HG02943 (cell line): ENCODE measurements around the gene USPL1.
A peak's percentile ranks its signal among the peaks of the same experiment; 100 is the strongest.
"Not testable (repeated sequence)": the region's sequence is repeated elsewhere in the genome, so short reads cannot be mapped to it uniquely, and the experiment has no call there.

Source experiments
- ATAC-seq: cut with Tn5 transposase; IDR thresholded peaks from one replicate; pipeline ENCODE4 v1.9.1; 2021; ENCODE audit warnings: mild to moderate bottlenecking, low read depth, moderate library complexity; ENCODE audit not compliant: unreplicated experiment

Gene USPL1

DNA sequence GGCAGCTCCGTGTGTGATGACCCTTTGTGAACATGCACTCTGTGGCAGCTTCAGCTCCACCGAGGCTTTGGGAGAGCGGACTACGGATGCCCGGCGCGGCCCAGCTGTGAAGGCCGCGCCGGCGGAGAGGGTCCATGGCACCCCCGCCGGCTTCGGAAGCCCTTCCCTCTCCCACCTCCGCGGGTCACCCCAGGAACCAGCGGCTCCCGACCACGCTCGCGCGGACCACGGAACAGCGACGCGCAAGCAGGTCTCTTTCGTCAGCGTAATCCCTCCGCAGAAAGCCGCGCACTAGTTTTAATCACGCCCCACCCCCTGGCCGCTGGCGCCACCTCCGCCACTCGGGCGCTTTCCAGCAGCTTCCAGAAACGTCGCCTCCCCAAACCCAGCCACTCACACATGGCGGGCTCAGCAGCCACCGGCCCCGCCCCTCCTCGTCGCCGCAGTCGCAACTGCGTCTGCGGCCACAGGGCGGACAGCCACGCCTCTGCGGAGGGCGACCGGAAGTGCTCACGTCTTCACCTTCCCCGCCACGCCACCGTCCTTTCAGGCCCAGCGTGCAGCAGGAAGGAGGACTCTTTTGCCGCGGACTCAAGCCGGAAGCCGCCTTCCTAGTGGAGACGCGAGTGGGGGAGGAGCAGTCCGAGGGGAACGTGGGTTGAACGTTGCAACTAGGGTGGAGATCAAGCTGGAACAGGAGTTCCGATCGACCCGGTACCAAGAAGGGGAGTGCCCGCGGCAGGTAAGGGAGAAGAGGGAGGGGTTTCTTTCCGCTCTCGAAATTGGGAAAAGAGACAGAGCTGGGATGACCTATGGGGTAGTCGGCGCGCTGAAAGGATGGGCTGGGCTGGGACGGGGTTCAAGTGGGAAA lies at the start of gene USPL1:
USPL1 (plus strand) TSS at position 606 of the 871 bp plus-strand sequence. CDS start 3,221 bp downstream, outside the sequence.
- peak; percentile 81 for ATAC-seq

DNA sequence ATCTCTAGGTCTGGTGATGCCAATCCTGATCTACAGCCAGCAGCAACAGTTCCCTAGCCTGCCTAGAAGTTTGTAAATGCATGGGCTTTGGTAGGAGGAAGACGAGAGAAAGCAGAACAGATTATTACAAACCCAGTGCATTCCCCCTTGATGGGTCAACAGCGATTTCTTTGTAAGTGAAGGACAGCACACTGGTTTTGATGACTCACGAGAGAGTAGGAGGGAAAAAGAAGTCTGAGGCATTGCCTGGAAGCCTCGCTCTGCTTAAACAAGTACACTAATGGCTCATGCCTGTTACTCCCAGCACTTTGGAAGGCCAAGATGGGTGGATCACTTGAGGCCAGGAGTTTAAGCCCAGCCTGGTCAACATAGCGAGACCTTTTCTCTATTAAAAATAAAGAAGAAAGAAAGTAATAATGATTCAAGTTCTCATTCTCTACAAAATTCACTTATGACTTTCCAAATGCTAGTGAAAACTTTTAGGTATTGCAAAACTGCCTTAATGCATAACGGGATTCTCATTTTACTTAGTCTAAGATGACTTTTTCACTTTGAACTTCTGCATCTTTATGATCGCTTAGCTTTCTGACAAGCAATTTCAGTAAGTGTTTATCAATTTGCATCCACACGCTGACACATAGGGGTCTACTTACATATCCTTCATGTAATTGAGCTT lies 47.7 kb upstream of the USPL1 start:
- ATAC-seq: no peak

DNA sequence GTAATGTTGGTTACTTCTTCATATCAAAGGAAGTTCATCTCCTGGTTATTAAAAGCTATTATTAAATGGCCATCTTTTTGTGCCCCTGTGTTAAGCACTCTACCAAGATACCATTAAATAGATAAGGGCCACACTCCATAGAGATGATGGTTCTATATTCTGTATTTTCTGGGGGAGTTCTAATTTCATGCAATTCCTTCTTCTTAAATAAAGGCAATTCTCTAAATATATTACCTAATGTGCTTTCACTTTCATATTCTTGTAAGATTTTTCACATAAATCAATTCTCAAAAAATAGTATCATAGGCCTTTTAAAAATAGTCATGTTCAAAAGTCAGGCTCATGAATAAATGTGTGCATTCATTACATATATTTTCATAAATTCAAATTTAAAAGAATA lies 47.0 kb upstream of the USPL1 start:
- ATAC-seq: no peak

DNA sequence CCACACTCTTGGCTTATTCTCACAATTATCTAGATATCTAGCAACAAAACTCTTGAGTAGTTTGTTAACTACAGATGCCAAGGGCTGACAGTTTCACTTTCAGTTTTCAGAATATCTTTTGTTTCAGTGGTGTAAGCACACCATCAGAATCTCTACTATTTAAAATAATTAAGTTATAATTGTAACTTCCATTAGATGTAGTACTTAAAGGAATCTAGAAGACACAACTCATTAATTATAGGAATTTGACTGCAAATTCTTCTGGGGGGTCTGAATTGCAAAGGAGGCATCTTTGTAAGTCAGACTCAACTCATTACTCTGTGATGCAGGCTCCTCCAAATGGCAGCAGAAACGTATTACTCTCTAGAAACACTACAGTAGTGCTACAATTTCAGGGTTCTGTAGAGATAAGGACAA lies 44.9 kb upstream of the USPL1 start:
- peak; percentile 82 for ATAC-seq

DNA sequence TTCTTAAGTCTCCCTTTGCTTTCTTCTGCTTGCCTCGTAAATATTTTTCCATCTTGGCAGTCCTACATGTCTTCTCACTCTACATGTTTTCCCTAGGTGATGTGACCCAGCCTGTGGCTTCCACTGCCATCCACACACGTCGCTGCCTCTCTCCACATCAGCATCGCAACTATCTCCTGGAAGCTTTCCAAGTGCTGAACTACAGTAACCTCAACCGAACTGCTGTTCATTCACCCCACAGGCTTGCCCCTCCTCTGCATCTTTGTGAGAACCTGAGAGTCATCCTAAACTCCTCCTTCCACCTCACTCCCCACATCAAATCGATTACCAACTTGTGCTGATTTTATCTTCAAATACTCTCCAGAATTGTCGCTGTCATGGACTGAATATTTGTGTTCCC lies 41.2 kb upstream of the USPL1 start:
- ATAC-seq: no peak

DNA sequence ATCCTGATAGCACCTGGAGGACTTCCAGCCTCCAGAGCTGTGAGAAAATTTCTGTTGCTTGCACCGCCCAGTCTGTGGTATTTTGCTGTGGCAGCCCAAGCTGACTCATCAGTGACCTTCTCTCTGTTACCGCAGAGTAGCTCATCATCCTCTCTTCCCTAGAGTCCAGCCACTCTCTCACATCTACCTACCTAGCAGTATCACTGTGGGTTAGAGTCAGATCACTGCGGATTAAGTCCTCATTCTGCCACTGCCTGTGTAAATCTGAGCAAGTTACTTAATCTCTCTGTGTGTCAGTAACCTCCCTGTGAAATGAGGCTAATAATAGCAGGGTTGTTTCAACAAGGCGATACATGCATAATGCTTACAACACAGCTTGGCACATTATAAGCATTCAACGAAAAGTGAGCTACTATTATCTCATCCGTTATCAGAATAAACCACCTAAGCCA lies 40.3 kb upstream of the USPL1 start:
- peak; percentile 53 for ATAC-seq

DNA sequence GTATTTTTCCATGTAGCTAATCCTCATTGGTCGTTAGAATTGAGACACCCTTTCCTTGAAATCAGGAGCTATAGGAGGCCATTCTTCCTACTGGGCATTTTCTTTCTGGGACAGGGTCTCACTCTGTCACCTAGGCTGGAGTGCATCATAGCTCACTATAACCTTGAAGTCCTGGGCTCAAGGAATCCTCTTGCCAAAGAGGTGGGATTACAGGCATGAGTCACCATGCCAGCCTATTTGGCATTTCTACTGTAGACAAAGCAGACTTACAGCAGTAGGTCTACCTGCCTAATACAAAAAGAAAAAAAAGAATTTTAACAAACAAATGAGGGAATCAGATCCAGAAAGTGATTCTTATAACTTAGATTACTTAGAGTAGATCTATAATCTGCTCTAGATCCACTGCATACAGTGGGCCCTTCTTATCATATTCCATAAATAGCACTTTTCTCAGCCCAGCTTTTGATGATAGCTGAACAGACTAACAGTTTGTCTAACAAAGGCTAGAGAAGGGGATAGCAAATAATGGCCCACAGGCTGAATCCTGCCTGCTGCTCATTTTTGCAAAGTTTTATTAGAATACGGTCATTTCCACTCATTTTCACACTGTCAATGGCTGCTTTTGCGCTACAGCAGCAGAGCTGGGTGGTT lies 36.7 kb upstream of the USPL1 start:
- ATAC-seq: no peak

DNA sequence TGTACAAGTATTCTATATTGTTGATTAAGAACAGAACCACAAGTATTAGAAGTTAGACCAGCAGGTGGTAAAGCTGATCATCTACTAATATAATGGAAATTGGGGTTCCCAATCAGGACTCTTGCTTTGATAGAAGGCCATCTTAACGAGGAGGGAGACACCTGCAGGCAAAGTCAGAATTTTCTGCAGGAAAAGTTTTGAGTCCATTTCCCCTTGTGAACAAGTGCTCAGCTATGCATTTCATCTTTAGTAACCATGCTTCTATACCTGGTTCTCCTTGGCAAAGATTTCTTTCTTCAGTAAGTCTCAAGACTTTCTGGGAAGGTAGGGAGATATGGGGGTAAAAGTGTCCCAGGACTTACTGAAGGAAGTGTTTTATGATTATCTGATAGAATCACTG lies 36.1 kb upstream of the USPL1 start:
- ATAC-seq: no peak

DNA sequence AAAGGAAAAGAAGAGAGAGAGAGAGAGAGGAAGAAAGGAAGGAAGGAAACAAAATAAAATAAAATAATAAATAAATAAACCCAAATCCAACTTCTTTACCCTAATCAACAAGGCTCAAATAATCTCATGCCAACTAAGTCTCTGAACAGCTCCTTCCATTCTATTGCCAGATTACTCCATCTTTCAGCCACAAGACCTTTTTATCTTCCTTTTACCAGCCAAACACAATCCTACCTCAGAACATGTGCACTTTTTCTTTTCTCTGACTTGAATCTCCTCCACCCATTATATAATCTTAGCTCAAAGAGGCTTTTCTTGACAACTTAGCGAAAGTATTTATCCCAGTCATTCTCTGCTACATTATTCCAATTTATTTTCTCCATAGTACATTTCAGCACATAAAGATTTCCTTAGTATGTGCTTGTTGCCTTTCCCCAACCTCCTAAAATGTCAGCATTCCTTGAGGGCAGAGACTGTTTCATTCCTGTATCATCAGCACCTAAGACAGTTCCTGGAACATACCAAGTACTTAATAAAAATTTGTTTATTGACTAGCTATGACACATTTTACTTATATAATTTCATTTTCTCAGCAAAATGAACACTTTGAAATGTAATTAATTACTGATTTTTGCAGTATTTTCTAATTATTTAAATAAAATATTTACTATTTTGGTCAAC lies 33.5 kb upstream of the USPL1 start:
- no peak for ATAC-seq

DNA sequence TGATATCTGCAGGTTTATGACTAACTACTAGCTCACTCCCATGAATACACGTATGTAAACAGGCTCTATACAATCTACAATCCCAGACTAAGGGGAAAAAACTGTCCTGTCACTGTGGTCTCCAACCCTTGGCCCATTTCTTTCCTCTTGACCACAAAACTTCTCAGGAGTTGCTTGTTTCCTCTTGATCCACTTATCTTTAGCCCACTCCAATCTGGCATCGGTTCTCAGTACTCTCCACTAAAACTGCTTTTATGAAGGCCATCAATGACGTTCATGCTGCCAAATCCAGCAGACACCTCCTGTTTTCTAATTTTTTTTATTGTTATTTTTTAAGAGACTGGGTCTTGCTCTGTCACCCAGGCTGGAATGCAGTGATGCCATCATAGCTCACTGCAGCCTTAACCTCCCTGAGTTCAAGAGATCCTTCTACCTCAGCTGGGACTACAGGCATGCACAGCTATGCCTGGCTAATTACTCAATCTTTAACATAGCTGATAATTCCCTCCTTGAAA lies 31.9 kb upstream of the USPL1 start:
- no peak for ATAC-seq

DNA sequence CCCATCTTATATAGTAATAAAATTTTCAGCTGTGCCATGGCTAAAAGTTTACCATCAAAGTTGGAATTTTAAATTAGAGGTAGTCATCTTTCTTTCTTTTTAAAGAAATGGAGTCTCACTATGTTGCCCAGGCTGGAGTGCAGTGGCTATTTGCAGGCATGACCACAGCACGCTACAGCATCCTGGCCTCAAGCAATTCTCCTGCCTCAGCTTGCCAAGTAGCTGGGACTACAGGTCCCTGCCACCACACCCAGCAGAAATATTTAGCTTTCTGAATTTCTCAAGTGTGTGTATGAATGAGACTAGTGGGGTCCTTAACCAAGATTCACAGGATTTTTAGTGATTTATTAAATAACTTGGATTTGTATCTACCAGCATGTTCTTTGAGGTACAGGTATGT lies 30.5 kb upstream of the USPL1 start:
- ATAC-seq: no peak

DNA sequence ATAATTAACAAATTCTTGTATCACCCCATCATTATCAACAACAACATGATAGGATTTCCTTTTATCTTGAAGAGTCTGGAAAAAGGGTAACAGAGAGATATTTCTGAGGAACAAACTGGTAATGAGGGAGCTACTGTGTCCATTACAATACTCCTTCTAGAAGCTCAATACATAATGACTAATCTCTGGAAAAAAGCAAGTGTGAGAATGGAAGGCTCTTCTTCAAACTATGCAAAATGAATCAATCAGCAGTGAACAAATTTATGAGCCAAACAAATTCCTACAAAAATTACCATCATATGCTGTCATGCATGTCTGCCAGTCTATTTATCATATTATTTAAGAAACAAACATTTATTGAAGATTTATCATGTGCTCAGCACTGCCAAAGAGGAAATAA lies 30.0 kb upstream of the USPL1 start:
- ATAC-seq: no peak

DNA sequence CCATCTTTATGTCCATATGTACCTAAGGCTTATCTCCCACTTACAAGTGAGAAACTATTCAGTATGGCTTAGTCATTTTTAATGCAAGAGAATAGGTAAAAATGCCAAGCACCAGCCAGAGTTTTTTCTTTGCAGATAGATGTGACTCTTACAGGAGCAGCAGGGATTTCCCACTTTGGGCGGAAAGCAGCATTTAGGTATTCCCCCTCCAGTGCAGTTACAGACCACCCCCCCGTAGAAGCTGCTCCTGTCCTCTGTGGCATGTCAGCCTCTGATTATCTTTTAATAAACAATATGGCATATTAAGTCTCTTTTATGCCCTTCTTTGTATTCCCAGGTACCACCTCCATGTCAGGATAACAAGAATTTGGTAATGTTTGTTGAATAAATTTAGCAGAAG lies 24.7 kb upstream of the USPL1 start:
- ATAC-seq: no peak

DNA sequence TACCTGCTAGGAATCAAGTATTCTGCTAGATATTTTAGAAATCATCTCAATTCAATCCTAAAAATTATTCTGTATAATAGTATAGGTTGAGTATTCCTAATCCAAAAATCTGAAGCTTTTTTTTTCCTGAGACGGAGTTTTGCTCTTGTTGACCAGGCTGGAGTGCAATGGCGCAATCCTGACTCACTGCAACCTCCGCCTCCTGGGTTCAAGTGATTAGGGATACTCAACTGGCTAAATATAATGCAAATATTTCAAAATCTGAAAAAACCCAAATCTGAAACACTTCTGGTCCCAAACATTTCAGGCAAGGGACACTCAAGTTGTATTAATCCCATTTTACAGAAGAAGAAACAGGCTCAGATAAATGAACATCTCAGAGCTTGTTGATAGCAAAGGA lies 17.2 kb upstream of the USPL1 start:
- no peak for ATAC-seq

DNA sequence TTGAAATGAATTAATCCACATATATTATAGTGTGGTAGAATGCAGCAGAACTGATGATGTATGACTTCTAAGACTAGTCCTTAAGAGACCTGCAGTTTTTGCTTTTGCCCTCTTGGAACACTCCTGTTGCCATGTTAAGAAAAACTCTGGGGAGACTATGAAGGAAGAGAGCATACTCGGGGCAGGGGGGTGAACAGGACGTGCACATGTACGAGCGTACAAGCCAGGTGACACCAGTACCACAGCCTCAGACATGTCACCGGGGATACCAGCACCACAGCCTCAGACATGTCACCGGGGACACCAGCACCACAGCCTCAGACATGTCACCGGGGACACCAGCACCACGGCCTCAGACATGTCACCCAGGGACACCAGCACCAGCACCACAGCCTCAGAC lies 15.9 kb upstream of the USPL1 start:
- ATAC-seq: no peak

DNA sequence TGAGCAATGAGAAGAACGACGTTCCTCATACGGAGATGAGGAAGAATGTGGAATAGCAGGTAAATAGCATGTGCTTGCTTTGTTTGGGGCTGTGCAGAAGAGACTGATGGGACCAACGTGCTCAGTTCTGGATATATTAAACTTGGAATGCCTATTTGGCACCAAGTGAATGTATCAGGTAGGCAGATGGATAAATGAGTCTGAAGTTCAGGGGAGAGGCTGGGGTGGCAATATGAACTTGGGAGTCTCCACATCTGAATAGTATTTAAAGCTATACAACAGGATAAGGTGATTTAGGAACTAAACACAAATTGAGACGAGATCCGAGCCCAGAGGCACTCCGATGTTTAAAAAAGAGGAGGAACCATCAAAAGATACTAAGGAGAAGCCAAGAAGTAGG lies 12.7 kb upstream of the USPL1 start:
- ATAC-seq: no peak

DNA sequence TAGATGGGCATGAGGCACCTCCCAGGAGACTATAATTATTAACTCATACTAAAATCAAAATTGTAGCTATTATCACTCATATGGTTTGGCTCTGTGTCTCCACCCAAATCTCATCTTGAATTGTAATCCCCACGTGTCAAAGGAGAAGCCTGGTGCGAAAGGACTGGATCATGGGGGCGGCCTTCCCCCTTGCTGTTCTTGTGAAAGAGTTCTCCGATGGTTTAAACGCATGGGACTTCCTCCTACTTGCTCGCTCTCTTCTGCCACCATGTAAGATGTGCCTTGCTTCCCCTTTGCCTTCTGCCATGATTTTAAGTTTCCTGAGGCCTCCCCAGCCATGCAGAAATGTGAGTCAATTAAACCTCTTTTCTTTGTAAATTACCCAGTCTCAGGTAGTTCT lies 10.5 kb upstream of the USPL1 start:
- not testable (repeated sequence) for ATAC-seq

DNA sequence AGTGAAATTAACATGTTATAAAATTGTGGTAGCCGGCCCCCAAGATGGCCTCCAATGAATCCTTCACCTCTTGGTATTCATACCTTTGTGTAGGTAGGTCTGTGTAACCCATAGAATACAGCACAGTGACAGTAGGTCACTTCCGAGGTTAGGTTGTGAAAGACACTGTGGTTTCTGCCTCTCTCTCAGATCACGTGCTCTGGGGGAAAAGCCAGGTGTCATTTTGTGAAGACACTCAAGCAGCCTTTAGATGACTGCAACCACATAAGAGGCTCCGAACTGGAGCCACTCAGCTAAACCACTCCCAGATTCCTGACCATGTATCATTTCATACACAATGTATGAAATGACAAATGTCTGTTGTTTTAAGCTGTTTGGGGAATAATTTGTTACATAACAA lies 9.8 kb upstream of the USPL1 start:
- ATAC-seq: peak; percentile 95

DNA sequence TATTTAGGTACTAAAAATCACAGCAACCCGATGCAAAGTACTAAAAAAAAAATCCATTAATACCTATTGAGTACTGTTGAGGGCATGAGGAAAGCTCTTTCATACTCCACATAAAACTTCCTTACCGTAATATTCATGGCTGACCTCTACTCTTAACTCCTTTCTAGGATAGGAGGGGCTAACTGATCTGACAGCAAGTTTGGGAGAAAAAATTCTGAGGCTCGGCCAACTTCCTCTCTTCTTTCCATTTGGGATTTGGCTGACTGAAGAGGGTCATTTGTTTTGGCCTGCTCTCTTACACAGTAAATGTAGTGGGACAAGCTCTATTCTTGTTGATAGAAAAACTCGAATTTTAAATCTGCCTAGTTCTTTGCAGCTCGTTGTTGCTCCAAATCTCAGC lies 9.4 kb upstream of the USPL1 start:
- no peak for ATAC-seq

DNA sequence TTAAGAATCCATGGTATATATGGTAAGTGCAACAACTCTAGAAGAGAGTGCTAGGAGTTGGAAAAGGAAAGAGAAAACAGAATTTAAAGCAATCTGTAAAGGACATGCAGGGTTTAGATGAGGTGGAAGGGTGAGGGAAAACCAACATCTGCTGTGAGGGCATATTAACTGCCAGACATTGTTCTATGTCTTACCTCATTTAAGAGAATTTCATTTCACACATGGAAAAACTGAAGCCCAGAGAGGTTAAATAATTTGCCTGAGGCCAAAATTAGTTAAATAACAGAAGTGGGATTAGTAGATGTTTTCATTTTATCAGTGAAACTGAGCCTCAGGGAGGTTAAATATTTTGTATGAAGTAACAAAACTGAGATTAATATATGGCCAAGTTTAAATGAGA lies 7.4 kb upstream of the USPL1 start:
- no peak for ATAC-seq

DNA sequence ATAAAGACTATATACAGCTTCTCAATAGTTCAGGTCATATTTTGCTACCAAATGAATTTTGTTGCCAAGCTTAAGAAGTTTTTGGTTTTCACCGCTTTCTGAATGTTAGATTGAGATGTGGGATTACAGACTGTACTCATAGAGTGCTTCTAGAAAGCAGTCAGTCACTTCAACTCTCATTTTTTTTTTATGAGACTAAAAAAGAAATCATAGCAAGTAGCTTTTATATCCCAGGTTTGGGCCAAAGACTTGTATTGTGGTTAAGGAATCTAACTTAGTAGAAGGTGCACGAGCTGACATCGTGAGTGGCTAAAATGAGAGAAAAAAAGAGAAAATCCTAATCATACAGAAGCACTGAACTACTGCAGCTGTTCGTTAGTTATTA lies 2.2 kb upstream of the USPL1 start:
- ATAC-seq: no peak
